GM13977 (cell line): ENCODE data around the gene SMOC2.
"Not testable (repeated sequence)": the region's sequence is repeated elsewhere in the genome, so short reads cannot be mapped to it uniquely, and the experiment has no call there.

Source experiments
- DNase-seq: peaks from one replicate; pipeline ENCODE4 v3.0.0; 2012; ENCODE audit warnings: low spot score
- CTCF ChIP-seq: IDR thresholded peaks from 2 replicates; pipeline ENCODE4 v1.5.1; 2012; ENCODE audit warnings: mild to moderate bottlenecking, control low read depth; ENCODE audit not compliant: insufficient read depth; ENCODE audit errors: extremely low read depth, missing control alignments
- in situ Hi-C: fragments of 300-500 bp; cut with MboI; formaldehyde crosslinking; loops from one replicate; pipeline ENCODE4 v1.12.0; 2022; ENCODE audit warnings: low sequenced_read_pairs, low pct_unique_long_range_greater_than_20kb, mixed read lengths, inconsistent platforms; ENCODE audit not compliant: unreplicated experiment

The SMOC2 gene

GRCh38 chr6:168606722-168607121 lies 165.7 kb downstream of the SMOC2 start:
- DNase-seq = no peak
- no peak for TF ChIP-seq CTCF
- in situ Hi-C loops = no loop called here

- DNase-seq = no peak
- in situ Hi-C loops = no loop called here
- no peak for TF ChIP-seq CTCF
These were observed 166.5 kb downstream of the SMOC2 start for GRCh38 chr6:168607272-168608112.

- no peak for DNase-seq
- no peak for TF ChIP-seq CTCF
- in situ Hi-C loops = no loop called here
These were observed 167.1 kb downstream of the SMOC2 start for GRCh38 chr6:168608113-168608400.

DNA sequence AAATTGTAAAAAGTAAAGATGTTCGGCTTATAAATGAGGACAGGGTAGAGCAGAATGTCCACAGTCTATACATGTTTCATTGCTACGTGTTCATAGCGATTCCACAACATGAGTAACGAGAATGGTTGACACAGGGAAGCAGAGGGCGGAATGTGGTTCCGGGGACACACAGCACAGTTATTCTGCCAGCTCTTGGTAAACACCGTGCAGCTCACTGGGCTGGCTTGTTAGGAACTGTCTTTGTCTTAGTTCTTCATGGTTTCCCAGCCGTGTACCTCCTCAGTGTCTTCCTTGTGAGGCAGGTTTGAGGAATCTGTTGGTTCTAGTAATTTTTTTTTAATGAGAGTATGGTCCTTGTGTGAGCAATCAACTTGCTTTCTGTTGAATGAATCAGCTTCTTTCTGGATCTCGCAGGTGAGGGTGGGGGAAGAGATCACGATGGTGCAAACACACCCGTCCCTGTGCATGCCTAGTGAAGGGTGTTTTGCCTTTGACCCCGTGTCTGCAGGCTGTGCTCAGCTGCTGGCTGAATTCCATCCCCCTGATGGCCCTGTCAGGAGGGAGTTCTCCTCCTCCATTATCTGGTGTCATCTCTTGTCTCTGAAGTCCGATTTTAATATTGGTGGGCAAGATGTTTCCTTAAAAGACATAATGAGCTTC lies 168.2 kb downstream of the SMOC2 start:
- in situ Hi-C loops = no loop called here
- DNase-seq = no peak
- no peak for TF ChIP-seq CTCF

GRCh38 chr6:168609914-168610490 lies 169.0 kb downstream of the SMOC2 start:
- DNase-seq = no peak
- no peak for TF ChIP-seq CTCF
- in situ Hi-C loops = no loop called here

GRCh38 chr6:168610966-168611365 lies 170.0 kb downstream of the SMOC2 start:
- in situ Hi-C loops, DNase-seq: not testable (repeated sequence)

GRCh38 chr6:168611691-168612090 lies 170.7 kb downstream of the SMOC2 start:
- no peak for TF ChIP-seq CTCF
- no peak for DNase-seq
- in situ Hi-C loops = no loop called here
